ENCODE data around the gene KLF16. TPM values are rescaled to one million over a fixed set of nuclear protein-coding genes. Genes with fewer than 3 reads are reported as not detected.

KLF16 gene
- total RNA-seq, 4 donors from 2014 or later = 4.0 to 19.5 (median 6.7) TPM

DNA sequence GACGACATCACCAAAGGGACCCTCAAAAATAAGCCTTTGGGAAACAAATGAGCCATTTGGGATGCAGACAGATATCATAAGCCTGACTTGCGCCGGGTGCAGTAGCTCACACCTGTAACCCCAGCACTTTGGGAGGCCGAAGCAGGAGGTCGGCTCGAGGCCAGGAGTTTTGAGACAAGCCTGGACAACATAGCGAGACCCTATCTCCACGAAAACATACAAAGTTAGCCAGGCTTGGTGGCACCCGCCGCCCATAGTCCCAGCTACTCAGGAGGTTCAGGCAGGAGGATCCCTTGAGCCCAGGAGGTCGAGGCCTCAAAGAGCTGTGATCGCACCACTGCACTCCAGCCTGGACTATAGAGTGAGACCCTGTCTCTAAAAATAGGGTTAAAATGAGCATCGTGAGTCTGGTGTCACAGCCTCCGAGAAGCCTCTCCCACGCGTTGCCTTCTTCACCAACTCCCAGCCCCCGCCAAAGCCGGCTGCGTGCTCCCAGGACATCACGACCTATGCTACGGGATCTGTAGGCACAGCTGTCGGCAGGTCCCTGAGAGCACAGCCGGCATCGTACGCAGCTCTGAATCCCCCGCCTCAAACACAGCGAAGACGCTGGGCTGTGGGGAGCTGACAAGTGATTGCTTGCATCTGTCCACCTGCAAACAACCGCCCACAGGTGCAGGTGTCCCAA is 16.7 kb downstream of the KLF16 start:
- ATAC-seq (ENCODE audit: low FRiP score) = no peak
- DNase-seq (ENCODE audit: low spot score) = no peak
- TF ChIP-seq, protein P1, sequence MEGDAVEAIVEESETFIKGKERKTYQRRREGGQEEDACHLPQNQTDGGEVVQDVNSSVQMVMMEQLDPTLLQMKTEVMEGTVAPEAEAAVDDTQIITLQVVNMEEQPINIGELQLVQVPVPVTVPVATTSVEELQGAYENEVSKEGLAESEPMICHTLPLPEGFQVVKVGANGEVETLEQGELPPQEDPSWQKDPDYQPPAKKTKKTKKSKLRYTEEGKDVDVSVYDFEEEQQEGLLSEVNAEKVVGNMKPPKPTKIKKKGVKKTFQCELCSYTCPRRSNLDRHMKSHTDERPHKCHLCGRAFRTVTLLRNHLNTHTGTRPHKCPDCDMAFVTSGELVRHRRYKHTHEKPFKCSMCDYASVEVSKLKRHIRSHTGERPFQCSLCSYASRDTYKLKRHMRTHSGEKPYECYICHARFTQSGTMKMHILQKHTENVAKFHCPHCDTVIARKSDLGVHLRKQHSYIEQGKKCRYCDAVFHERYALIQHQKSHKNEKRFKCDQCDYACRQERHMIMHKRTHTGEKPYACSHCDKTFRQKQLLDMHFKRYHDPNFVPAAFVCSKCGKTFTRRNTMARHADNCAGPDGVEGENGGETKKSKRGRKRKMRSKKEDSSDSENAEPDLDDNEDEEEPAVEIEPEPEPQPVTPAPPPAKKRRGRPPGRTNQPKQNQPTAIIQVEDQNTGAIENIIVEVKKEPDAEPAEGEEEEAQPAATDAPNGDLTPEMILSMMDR (IDR thresholded peaks at IDR 0.05) = no peak

DNA sequence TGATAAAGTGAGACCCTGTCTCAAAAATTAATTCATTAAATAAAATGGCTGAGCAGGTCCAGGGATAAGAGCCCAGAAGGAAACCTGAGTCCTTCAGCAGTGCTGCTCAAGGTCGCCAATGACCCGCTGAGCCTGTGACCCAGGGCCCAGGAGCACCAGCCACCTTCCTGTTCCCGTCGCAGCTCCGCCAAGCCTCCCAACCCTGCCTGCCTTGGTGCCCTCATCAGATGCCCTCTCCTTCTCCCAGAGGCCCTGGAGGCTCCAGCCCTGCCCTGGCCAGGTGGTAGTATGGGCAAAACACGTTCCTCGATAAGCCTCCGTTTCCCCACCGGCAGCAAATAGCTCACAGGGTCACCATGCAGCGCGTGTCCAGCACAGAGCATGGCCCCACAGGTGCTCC is 17.7 kb downstream of the KLF16 start:
- ATAC-seq (ENCODE audit: low FRiP score) (no peak), DNase-seq (ENCODE audit: low spot score) (no peak)
- TF ChIP-seq, protein P1 (IDR thresholded peaks at IDR 0.05) = no peak

DNA sequence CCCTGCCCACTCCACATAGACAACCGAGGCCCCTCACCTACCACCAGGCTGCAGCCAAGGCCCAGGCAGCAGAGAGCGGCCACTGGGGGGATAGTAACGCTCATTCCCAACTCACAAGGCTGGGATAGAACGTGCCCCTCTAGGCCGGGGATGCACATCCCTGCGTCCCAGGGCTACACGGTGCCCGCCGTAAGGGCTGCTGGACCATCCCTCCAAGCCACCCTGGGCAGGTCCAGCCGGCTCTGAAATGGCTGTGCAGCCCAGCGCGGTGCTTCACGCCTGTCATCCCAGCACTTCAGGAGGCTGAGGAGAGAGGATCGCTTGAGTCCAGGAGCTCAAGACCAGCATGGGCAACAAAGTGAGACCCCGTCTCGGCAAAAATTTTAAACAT is 18.3 kb downstream of the KLF16 start:
- no peak for DNase-seq (ENCODE audit: low spot score)
- ATAC-seq (ENCODE audit: low FRiP score) = no peak
- TF ChIP-seq, protein P1 (IDR thresholded peaks at IDR 0.05) = no peak

DNA sequence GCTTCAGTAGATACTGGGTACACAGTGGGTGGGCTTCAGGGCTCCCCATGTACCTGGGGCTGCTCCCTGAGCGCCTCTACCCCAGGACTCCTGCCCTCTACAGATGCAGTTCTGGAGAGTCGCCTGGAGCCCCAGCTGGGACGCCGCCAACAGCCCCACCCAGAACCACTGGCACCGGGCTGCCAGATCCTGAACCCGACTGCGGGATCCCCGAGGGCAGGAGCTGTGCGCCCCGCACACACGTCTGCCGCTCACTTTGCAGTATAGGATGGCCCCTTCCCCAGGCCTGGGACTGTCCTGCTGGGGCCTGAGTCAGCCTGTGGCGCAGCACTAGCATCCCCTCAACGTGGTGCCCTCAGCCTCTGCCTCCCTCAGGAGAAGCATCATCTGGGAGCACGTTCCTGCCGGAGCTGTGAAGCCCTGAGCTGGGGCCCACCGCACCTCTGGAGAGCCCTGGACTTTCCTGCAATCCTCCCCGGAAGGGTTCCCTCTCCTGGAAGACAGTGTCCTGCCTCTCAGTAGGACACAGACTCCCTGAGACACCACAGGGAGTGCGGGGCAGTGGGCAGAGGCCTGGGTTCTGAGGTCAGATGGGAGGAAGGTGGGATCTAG is 18.8 kb downstream of the KLF16 start:
- DNase-seq (ENCODE audit: low spot score) = no peak
- TF ChIP-seq, protein P1 (IDR thresholded peaks at IDR 0.05) = no peak
- no peak for ATAC-seq (ENCODE audit: low FRiP score)

DNA sequence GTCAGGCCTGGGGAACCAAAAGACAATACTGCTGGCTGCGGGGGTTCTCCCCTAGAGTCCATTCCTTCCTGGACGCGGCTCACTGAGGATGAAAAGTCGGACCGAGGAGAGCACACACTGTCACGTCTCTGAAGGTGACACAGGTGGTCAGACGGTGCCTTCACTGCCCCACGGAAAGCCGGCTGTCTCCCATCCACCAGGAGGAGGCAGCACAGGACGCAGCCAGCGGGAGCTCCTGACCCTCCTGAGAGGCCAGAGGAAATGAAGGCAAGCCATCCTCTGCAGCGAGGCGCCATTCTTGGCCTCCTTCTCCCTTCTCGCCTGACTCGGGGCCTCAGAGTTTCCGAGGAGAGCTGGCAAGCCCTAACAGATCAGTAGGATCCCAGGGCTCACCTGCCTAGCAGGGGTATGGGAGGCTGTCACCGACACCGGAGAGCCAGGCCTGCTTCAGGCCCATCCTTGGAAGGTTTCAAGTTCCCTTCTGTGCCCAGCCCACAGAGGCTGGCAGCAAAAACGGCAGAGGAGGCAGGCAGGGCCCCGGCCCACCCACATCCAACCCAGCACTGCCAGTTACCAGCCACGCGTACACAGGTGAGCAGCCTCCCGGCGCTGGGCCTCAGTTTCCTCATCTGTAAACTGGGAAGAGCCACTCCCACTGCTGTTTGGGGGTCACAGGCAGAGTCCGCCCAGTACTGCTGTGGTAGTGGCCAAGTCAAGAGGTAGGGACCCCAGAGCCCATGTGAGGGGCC is 19.6 kb downstream of the KLF16 start:
- TF ChIP-seq, protein P1 (IDR thresholded peaks at IDR 0.05) = no peak
- DNase-seq (ENCODE audit: low spot score) = no peak
- no peak for ATAC-seq (ENCODE audit: low FRiP score)

DNA sequence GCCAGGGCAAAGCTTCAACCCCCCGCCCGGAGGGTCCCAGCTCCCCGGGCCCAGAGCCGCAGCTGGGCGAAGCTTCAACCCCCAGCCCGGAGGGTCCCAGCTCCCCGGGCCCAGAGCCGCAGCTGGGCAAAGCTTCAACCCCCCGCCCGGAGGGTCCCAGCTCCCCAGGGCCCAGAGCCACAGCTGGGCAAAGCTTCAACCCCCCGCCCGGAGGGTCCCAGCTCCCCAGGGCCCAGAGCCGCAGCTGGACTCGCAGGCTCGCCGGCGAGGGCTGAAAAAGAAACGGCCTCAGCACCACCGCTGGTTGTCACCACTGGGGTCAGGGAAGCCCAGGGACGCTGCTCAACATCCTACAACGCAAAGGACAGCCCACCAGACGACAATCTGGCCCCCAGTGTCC is 20.3 kb downstream of the KLF16 start:
- ATAC-seq (ENCODE audit: low FRiP score) = no peak
- DNase-seq (ENCODE audit: low spot score) = no peak
- TF ChIP-seq, protein P1 (IDR thresholded peaks at IDR 0.05) = no peak

Data from omental fat pad (tissue), 4 donors.